Stomach (tissue), 4 donors: Measurements from ENCODE around the gene VPS37C.
"Not testable (repeated sequence)": the region's sequence is repeated elsewhere in the genome, so short reads cannot be mapped to it uniquely, and the experiment has no call there.

Experiments
- POLR2A ChIP-seq, 4 donors: fragments of 450-650 bp; IDR thresholded peaks; one replicate each; pipeline ENCODE4 v1.6.1; 2016; ENCODE audit warnings: antibody characterized with exemption in 4 of 4, control low read depth in 2 of 4, mild to moderate bottlenecking in 1 of 4, moderate library complexity in 1 of 4
- TF ChIP-seq, protein P1 (sequence below), 7 experiments: fragments of 450-650 bp in 4 of 7; fragments of 200-600 bp in 3 of 7; sonication (generic) in 3 of 7; IDR thresholded peaks; one replicate each; pipeline ENCODE4 v1.5.1; 2016 to 2019; ENCODE audit warnings: antibody characterized with exemption in 7 of 7, control low read depth in 2 of 7, mild to moderate bottlenecking in 1 of 7

- not testable (repeated sequence) for TF ChIP-seq POLR2A (IDR thresholded peaks at IDR 0.05)
- TF ChIP-seq, protein P1, sequence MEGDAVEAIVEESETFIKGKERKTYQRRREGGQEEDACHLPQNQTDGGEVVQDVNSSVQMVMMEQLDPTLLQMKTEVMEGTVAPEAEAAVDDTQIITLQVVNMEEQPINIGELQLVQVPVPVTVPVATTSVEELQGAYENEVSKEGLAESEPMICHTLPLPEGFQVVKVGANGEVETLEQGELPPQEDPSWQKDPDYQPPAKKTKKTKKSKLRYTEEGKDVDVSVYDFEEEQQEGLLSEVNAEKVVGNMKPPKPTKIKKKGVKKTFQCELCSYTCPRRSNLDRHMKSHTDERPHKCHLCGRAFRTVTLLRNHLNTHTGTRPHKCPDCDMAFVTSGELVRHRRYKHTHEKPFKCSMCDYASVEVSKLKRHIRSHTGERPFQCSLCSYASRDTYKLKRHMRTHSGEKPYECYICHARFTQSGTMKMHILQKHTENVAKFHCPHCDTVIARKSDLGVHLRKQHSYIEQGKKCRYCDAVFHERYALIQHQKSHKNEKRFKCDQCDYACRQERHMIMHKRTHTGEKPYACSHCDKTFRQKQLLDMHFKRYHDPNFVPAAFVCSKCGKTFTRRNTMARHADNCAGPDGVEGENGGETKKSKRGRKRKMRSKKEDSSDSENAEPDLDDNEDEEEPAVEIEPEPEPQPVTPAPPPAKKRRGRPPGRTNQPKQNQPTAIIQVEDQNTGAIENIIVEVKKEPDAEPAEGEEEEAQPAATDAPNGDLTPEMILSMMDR (IDR thresholded peaks at IDR 0.05): not testable (repeated sequence)
Measured at GRCh38 chr11:61094167-61094566, 67.1 kb downstream of the VPS37C start.
